ENCODE results near the gene RFX7.
"Not testable (repeated sequence)": the region's sequence is repeated elsewhere in the genome, so short reads cannot be mapped to it uniquely, and the experiment has no call there.

RFX7 gene

DNA sequence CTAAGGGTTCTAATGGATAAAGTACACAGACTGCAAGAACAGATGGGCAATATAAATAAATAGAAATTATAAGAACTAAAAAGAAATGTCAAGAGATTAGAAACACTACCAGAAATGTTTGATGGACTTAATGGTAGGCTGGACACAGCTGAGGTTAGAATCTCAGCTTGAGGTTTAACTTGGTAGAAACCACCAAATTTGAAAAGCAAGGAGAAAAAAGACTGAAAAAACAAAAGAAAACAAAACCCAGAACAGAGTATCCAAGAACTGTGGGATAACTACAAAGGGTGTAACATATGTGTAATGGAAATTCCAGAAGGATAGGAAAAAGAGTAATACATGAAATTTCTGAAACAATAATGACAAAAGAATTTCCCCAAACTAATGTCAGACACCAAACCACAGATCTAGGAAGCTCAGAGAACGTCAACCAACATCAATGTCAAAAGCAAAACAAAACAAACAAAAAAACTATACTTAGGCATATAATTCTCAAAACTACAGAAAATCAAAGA, 35.0 kb downstream of the RFX7 start:
- Histone ChIP-seq H3K27me3 (no peaks in the 10 kb centered on the region), H3K4me3 (ENCODE audit: low read depth in 1 of 2, low read length in 1 of 2) (no peak overlapping the region), H3K4me1 (ENCODE audit: control insufficient read depth in 1 of 2, insufficient read depth in 1 of 2, low read depth in 1 of 2, low read length in 1 of 2) (no peaks in the 10 kb centered on the region), H3K27ac (no peak overlapping the region), H3K9me3 (no peaks in the 10 kb centered on the region), H3K36me3 (no peaks in the 10 kb centered on the region)
- TF ChIP-seq, protein P1, sequence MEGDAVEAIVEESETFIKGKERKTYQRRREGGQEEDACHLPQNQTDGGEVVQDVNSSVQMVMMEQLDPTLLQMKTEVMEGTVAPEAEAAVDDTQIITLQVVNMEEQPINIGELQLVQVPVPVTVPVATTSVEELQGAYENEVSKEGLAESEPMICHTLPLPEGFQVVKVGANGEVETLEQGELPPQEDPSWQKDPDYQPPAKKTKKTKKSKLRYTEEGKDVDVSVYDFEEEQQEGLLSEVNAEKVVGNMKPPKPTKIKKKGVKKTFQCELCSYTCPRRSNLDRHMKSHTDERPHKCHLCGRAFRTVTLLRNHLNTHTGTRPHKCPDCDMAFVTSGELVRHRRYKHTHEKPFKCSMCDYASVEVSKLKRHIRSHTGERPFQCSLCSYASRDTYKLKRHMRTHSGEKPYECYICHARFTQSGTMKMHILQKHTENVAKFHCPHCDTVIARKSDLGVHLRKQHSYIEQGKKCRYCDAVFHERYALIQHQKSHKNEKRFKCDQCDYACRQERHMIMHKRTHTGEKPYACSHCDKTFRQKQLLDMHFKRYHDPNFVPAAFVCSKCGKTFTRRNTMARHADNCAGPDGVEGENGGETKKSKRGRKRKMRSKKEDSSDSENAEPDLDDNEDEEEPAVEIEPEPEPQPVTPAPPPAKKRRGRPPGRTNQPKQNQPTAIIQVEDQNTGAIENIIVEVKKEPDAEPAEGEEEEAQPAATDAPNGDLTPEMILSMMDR (IDR thresholded peaks at IDR 0.05): no peak

DNA sequence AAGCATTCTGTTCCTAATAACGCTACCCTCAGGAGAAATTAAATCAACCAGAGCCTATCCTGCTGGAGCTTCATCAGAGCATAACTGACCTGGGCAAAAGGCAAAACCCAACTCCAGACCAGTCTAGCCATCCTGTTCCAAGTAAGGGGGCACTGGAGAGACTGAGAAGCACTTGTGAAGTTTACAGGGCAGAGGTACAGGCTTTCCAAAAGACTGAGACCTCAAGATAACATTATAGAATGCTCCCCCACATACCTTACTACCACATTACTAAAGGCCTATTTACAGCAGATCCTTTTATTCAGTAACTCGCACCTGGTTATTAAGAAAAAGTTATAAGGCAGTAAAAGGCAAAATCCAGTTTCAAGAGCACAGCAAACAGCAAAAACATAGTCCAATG, 35.5 kb downstream of the RFX7 start:
- no peak overlapping the region for H3K27ac ChIP-seq
- no peaks in the 10 kb centered on the region for H3K4me1 ChIP-seq (ENCODE audit: control insufficient read depth in 1 of 2, insufficient read depth in 1 of 2, low read depth in 1 of 2, low read length in 1 of 2)
- H3K9me3 ChIP-seq: no peaks in the 10 kb centered on the region
- H3K36me3 ChIP-seq: no peaks in the 10 kb centered on the region
- H3K27me3 ChIP-seq: no peaks in the 10 kb centered on the region
- no peak overlapping the region for H3K4me3 ChIP-seq (ENCODE audit: low read depth in 1 of 2, low read length in 1 of 2)
- TF ChIP-seq, protein P1 (IDR thresholded peaks at IDR 0.05): no peak

DNA sequence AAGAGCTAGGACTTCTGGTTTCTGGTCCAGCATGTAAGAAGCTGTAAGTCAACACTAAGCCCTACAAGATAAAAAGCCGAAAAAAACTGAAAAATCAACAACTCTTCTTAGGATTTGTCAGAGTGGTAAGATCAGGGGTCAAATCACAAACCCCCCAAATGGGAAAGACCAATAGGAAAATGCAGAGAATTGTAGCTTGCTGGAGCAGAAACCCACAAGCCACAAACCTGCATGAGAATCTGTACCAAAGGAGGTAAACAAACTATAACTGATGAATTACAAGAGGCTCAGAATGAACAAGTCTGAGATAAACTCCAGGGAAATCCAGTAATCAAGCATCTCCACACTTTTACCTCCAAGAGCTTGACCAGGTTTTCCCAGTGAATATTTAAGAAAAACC, 36.0 kb downstream of the RFX7 start:
- H3K4me3 ChIP-seq (ENCODE audit: low read depth in 1 of 2, low read length in 1 of 2): no peak overlapping the region
- no peaks in the 10 kb centered on the region for H3K36me3 ChIP-seq
- no peaks in the 10 kb centered on the region for H3K4me1 ChIP-seq (ENCODE audit: control insufficient read depth in 1 of 2, insufficient read depth in 1 of 2, low read depth in 1 of 2, low read length in 1 of 2)

DNA sequence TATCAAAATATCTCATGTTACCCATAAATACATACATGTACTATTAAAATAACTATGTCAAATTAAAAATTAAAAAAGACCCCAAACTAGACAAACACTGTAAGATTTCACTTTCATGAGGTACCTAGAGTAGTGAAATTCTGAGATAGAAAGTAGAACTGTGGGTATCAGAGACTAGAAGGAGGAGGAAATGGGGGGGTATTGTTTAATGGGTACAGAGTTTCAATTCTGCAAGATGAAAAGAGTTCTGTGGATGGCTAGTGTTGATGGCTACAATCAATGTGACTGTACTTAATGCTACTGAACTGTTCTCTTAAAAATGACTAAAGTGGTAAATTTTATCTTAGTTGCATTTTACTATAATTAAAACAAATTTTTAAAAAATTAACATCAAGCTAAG, 36.6 kb downstream of the RFX7 start:
- H3K4me1 ChIP-seq (ENCODE audit: control insufficient read depth in 1 of 2, insufficient read depth in 1 of 2, low read depth in 1 of 2, low read length in 1 of 2): no peaks in the 10 kb centered on the region
- no peak overlapping the region for H3K4me3 ChIP-seq (ENCODE audit: low read depth in 1 of 2, low read length in 1 of 2)
- H3K27me3 ChIP-seq: no peaks in the 10 kb centered on the region
- no peaks in the 10 kb centered on the region for H3K9me3 ChIP-seq
- TF ChIP-seq, protein P1 (IDR thresholded peaks at IDR 0.05): no peak
- H3K36me3 ChIP-seq: no peaks in the 10 kb centered on the region
- H3K27ac ChIP-seq: no peak overlapping the region

More for the DNA sequence above, 36.0 kb downstream of the RFX7 start:
- H3K27ac ChIP-seq: no peak overlapping the region
- TF ChIP-seq, protein P1 (IDR thresholded peaks at IDR 0.05): no peak
- H3K27me3 ChIP-seq: no peaks in the 10 kb centered on the region
- no peaks in the 10 kb centered on the region for H3K9me3 ChIP-seq

DNA sequence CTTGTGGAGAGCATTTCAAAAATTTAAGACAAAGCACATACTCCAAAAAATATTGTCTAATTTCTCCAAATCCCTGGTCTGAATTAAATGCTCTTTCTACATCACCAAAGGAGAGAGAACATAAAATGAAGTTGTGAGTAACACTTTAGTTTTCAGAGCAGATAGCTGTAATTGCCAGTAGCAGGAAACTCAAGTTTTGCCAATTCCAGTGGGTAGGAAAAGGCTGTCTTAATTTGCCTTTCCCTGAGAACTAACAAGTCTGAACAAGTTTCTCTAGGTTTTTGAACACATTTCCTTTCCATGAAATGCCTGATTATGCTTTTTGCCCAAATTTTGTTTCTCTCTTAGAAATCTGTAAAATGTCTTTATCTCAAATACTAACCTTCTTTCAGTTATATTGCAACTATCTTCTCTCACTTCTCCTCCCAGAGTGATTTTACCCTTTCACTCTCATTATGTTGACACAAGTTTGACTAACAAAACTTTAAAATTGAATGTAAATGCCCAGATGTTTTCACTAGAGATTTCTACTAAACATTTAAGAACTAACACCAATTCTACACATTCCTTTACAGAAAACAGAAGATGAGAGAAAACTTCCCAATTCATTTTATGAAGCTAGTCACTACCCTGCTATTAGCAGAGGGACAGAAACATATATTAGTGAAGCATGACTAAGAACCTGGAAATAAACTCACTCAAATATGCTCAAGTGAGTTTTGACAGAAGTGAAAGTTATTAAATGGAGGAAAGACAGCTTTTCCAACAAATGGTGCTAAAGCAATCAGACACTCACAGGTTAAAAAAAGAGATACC, 38.4 kb downstream of the RFX7 start:
- H3K4me1 ChIP-seq (ENCODE audit: control insufficient read depth in 1 of 2, insufficient read depth in 1 of 2, low read depth in 1 of 2, low read length in 1 of 2): no peaks in the 10 kb centered on the region
- no peaks in the 10 kb centered on the region for H3K9me3 ChIP-seq
- H3K4me3 ChIP-seq (ENCODE audit: low read depth in 1 of 2, low read length in 1 of 2): no peak overlapping the region
- no peaks in the 10 kb centered on the region for H3K27me3 ChIP-seq
- no peaks in the 10 kb centered on the region for H3K36me3 ChIP-seq
- H3K27ac ChIP-seq: no peak overlapping the region
- TF ChIP-seq, protein P1 (IDR thresholded peaks at IDR 0.05): no peak

DNA sequence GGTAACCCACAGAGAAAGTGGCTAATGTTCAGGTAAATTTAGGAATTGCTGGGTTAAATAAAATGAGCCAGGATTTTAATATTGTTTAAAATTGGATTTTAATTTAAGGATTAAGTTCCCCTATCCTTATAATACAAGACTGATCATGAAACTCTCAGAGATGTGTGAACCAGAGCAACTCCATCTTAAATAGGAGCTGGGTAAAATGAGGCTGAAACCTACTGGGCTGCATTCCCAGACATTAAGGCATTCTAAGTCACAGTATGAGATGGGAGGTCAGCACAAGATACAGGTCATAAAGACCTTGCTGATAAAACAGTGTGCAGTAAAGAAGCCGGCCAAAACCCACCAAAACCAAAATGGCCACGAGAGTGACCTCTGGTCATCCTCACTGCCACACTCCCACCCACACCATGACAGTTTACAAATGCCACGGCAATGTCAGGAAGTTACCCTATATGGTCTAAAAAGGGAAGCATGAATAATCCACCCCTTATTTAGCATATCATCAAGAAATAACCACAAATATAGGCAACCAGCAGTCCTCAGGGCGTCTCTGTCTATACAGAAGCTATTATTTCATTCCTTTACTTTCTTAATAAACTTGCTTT, 40.3 kb downstream of the RFX7 start:
- not testable (repeated sequence) for H3K27ac ChIP-seq; H3K27me3 ChIP-seq; H3K9me3 ChIP-seq; H3K4me1 ChIP-seq (ENCODE audit: control insufficient read depth in 1 of 2, insufficient read depth in 1 of 2, low read depth in 1 of 2, low read length in 1 of 2); H3K36me3 ChIP-seq; H3K4me3 ChIP-seq (ENCODE audit: low read depth in 1 of 2, low read length in 1 of 2)
